Upper lobe of left lung (tissue), 4 donors: ENCODE data around the gene FBXO45.

ENCODE experiments used
- POLR2A ChIP-seq, 4 donors: fragments of 450-650 bp; IDR thresholded peaks; one replicate each; pipeline ENCODE4 v1.5.1; 2016 to 2017; ENCODE audit warnings: antibody characterized with exemption in 4 of 4, mild to moderate bottlenecking in 2 of 4
- POLR2AphosphoS5 ChIP-seq, 2 donors: sonication (generic); formaldehyde crosslinking; IDR thresholded peaks; one replicate each; pipeline ENCODE4 v1.5.1; 2017; ENCODE audit warnings: antibody characterized with exemption in 2 of 2
- TF ChIP-seq, protein P1 (sequence below), 6 experiments: fragments of 450-650 bp in 4 of 6; fragments of 200-600 bp in 2 of 6; sonication (generic) in 2 of 6; IDR thresholded peaks; one replicate each; pipeline ENCODE4 v1.5.1; 2016 to 2019; ENCODE audit warnings: antibody characterized with exemption in 6 of 6

DNA sequence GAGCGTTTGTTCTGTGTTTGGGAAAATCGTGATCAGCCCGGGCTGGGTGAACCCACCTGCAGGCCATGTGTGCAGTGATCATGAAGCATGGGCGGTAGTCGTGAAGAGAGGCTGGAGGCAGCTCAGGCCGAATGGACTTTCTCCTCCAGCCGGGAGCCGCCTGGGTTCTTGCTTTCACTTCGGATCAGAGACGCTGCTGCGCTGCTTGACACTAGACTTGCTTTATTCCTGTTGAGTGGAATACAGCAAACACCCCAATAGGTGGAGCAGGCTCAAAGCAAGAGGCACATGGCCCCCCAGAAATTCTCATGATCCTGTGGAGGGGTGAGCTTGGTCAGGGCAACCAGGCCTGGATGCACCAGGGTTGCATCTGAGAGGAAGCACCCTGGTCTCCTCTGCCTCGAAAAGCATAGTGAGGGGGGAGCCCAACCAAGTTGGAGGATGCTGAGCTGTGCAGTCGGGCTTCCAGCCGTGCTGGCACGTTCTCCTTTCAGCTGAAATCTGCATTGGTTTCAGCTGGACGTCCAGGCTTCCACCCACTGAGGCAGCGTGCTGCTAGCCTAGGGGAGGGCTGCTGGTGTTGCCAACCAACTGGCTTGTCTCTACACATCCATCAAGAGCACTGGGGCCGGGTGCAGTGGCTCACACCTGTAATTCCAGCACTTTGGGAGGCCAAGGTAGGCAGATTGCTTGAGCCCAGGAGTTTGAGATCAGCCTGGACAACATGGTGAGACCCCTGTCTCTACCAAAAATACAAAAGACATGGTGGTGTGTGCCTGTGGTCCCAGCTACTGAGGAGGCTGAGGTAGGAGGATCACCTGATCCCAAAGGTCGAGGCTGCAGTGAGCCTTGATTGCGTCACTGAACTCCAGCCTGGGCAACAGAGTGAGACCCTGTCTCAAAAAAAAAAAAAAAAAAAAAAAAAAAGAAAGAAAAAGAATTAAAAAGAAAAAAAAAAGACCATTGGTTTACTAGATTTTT lies 68.2 kb downstream of the FBXO45 start:
- TF ChIP-seq POLR2A (IDR thresholded peaks at IDR 0.05) (no peak), POLR2AphosphoS5 (IDR thresholded peaks at IDR 0.05) (no peak)
- TF ChIP-seq, protein P1, sequence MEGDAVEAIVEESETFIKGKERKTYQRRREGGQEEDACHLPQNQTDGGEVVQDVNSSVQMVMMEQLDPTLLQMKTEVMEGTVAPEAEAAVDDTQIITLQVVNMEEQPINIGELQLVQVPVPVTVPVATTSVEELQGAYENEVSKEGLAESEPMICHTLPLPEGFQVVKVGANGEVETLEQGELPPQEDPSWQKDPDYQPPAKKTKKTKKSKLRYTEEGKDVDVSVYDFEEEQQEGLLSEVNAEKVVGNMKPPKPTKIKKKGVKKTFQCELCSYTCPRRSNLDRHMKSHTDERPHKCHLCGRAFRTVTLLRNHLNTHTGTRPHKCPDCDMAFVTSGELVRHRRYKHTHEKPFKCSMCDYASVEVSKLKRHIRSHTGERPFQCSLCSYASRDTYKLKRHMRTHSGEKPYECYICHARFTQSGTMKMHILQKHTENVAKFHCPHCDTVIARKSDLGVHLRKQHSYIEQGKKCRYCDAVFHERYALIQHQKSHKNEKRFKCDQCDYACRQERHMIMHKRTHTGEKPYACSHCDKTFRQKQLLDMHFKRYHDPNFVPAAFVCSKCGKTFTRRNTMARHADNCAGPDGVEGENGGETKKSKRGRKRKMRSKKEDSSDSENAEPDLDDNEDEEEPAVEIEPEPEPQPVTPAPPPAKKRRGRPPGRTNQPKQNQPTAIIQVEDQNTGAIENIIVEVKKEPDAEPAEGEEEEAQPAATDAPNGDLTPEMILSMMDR (IDR thresholded peaks at IDR 0.05): no peak
